ENCODE data around the gene MED13.
"Not testable (repeated sequence)": the region's sequence is repeated elsewhere in the genome, so short reads cannot be mapped to it uniquely, and the experiment has no call there.

The MED13 gene

GRCh38 chr17:62049299-62049698 is 15.8 kb downstream of the MED13 start:
- no peak for DNase-seq

- no peak for DNase-seq
These were observed 16.8 kb downstream of the MED13 start for GRCh38 chr17:62048262-62048661.

- no peak for DNase-seq
These were observed 19.6 kb downstream of the MED13 start for GRCh38 chr17:62045517-62045916.

GRCh38 chr17:62045109-62045508 is 20.0 kb downstream of the MED13 start:
- no peak for DNase-seq

GRCh38 chr17:62043602-62044001 is 21.5 kb downstream of the MED13 start:
- no peak for DNase-seq

GRCh38 chr17:62043140-62043539 is 21.9 kb downstream of the MED13 start:
- no peak for DNase-seq

GRCh38 chr17:62038248-62038647 is 26.8 kb downstream of the MED13 start:
- no peak for DNase-seq

- no peak for DNase-seq
These were observed 31.8 kb downstream of the MED13 start for GRCh38 chr17:62033317-62033716.

GRCh38 chr17:62032480-62032879 is 32.6 kb downstream of the MED13 start:
- DNase-seq: no peak

GRCh38 chr17:62030264-62030663 is 34.8 kb downstream of the MED13 start:
- DNase-seq: no peak

GRCh38 chr17:62024866-62025265 is 40.2 kb downstream of the MED13 start:
- DNase-seq: no peak

- DNase-seq: no peak
These were observed 47.2 kb downstream of the MED13 start for GRCh38 chr17:62017912-62018311.

- no peak for DNase-seq
These were observed 47.6 kb downstream of the MED13 start for GRCh38 chr17:62017496-62017895.

- DNase-seq: no peak
These were observed 50.6 kb downstream of the MED13 start for GRCh38 chr17:62014526-62014925.

GRCh38 chr17:62009220-62009619 is 55.9 kb downstream of the MED13 start:
- no peak for DNase-seq

GRCh38 chr17:62008294-62008693 is 56.8 kb downstream of the MED13 start:
- no peak for DNase-seq

- DNase-seq: no peak
These were observed 60.7 kb downstream of the MED13 start for GRCh38 chr17:62004388-62004787.

GRCh38 chr17:62003141-62003540 is 61.9 kb downstream of the MED13 start:
- DNase-seq: not testable (repeated sequence)

GRCh38 chr17:62001105-62001504 is 64.0 kb downstream of the MED13 start:
- no peak for DNase-seq

- DNase-seq: no peak
These were observed 64.9 kb downstream of the MED13 start for GRCh38 chr17:62000186-62000585.

- not testable (repeated sequence) for DNase-seq
These were observed 66.5 kb downstream of the MED13 start for GRCh38 chr17:61998534-61998933.

GRCh38 chr17:61997664-61998063 is 67.4 kb downstream of the MED13 start:
- DNase-seq: no peak

GRCh38 chr17:61996916-61997605 is 68.0 kb downstream of the MED13 start:
- no peak for DNase-seq

GRCh38 chr17:61989509-61989908 is 75.6 kb downstream of the MED13 start:
- no peak for DNase-seq

- DNase-seq: no peak
These were observed 78.2 kb downstream of the MED13 start for GRCh38 chr17:61986898-61987297.
